ENCODE data around the gene SOX8.

The SOX8 gene

GRCh38 chr16:1026784-1027500, 45.4 kb downstream of the SOX8 start:
- ATAC-seq: no peak
- no peak for DNase-seq

GRCh38 chr16:1027501-1027815, 45.9 kb downstream of the SOX8 start:
- DNase-seq (no peak), ATAC-seq (no peak)

GRCh38 chr16:1028056-1028455, 46.5 kb downstream of the SOX8 start:
- DNase-seq (peak; percentile 23), ATAC-seq (no peak)

DNA sequence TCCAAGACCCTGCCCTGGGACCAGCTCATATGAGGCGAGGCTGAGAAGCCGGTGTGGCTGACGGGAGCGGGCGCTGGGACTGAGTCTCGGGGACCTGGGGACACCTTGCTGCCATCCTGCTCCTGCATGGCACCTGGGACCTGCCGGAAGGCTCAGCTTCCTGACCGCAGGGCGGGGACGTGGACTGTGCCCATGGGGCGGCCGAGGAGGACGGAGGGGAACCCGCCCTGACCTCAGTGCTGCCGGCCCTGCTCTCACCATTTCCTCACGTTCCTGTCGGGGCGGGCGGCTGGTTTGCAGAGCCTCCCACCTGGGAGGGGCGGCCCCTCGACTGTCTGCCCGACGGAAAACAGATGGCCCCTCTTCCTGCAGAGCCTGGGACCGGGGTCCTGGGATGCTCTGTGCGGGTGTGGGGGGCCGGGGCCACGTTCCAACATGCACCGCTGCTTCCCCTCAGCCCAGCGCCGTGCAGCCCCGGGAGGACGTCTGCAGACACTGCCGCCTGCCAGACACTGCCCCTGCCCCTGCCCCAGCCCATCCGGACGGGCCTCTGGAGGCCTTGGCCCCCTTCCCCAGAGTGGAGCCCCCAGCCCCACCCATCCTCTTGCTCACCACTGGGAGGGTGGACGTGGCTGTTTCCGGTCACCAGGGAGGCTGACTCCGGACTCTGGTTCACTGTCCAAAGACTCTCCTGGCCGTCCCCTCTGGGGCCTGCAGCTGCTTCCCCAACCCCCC, 47.1 kb downstream of the SOX8 start:
- no peak for DNase-seq
- ATAC-seq: no peak

- ATAC-seq (no peak), DNase-seq (no peak)
These were observed 47.6 kb downstream of the SOX8 start for GRCh38 chr16:1029259-1029545.

DNA sequence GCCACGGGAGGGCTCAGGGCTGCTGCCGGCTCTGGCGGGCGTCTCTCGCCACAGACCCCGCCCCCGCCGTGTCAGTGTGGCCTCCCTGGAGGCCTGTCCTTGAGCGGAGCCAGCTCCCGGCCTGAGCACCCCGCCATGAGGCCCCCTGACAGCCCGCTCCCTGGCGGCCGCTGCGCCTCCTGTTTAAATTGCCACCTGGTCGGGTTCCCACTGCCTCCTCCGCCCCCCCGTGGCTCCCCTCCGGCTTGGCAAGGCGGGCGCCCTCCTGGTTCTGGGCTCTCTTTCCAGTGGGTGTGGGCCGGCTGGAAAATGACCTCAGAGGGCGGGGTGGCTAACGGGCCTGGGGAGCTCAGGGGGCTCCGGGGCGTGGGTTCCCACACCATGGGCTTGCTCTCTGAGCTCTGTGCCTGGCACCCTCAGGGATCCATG, 48.9 kb downstream of the SOX8 start:
- no peak for DNase-seq
- ATAC-seq: no peak

DNA sequence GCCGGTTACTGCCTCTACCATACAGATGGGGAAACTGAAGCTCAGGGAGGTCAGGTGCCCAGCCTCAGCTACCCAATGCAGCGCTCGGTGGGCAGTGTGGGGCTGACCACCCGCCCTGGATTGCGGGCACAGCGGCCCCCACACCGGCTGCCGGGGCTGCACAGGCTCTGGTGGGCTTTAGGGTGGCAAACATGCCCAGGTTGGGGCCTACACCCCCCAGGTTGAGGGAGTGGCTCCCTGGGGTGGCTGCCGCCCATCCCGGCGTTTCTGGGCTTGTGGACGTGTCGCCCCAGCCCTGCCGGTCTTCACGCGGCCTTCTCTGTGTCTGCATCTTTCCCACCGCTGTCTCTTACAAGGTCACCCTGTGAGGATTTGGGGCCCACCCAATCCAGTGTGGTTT, 50.1 kb downstream of the SOX8 start:
- ATAC-seq (no peak), DNase-seq (no peak)

DNA sequence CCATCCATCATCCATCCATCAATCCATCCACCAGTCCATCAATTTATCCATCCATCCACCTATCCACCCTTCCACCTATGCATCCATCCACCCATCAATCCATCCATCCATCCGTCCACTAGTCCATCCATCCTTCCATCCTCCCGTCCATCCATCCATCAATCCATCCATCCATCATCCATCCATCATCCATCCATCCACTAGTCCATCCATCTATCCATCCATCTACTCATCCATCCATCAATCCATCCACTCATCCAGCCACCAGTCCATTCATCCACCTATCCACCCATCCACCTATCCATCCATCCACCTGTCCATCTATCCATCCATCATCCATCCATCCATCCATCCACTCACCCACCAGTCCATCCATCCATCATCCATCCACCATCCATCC, 51.0 kb downstream of the SOX8 start:
- ATAC-seq (no peak), DNase-seq (no peak)

- no peak for ATAC-seq
- DNase-seq: no peak
These were observed 51.6 kb downstream of the SOX8 start for GRCh38 chr16:1033128-1033679.

- DNase-seq: no peak
- ATAC-seq: no peak
These were observed 52.9 kb downstream of the SOX8 start for GRCh38 chr16:1034230-1035065.

GRCh38 chr16:1035066-1035415, 53.5 kb downstream of the SOX8 start:
- DNase-seq (no peak), ATAC-seq (no peak)

DNA sequence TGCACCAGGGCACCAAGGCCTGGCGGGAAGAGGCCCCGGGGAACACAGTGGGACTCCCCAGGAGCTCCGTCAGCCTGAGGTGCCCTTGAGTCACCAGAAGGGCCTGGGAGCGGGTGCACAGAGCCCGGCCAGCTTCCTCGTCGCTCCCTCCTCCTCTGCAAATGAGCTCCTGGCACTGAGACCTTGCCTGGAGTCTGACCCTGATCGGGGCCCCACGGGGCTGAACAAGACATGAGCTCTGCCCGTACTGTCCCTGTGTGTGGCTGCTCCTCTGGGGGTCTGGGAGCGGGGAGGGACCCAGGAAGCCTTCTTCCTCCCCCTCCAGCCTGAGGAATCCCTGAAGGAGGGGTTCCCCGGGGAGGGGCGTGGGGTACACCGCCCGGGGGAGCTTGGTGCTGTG, 54.6 kb downstream of the SOX8 start:
- ATAC-seq: no peak
- DNase-seq: no peak

Data from stimulated activated naive CD8-positive, alpha-beta T cell treated with anti-CD3 and anti-CD28 coated beads, Interleukin-15, Interleukin-2, amounts not matched to agents 100 U/mL and 50 U/mL, for 24 hours (primary cell).